B cell (primary cell): ENCODE data around the gene SLC39A3. TPM values are rescaled to one million over a fixed set of nuclear protein-coding genes. Genes with fewer than 3 reads are reported as not detected.
A peak's percentile ranks its signal among the peaks of the same experiment; 100 is the strongest.

Experiments
- ATAC-seq: fragments of 200-7000 bp; cut with Tn5 transposase; one replicate; pipeline ENCODE4 v1.10.0; 2021; ENCODE audit warnings: low read depth, mild to moderate bottlenecking, moderate number of reproducible peaks, moderate library complexity
- CTCF ChIA-PET: fragments of 350-600 bp; sonication (Branson Sonifier 250); formaldehyde crosslinking; loops from one replicate; lab custom pipeline; 2021; ENCODE audit warnings: antibody characterized with exemption, inconsistent platforms; lab: Charles Lee
- POLR2A ChIA-PET: fragments of 350-600 bp; sonication (Branson Sonifier 250); formaldehyde crosslinking; loops from one replicate; lab custom pipeline; 2021; ENCODE audit warnings: antibody characterized with exemption; lab: Charles Lee
- DNase-seq: peaks from one replicate; pipeline ENCODE4 v3.0.0; 2013
- H2AFZ ChIP-seq: 2 replicates; pipeline ENCODE4 v1.6.1; 2012; ENCODE audit warnings: mild to moderate bottlenecking, low read depth, low read length; ENCODE audit not compliant: insufficient read depth, poor library complexity, severe bottlenecking
- H3K27ac ChIP-seq, 2 donors: 1 replicate in 1 of 2; 2 replicates in 1 of 2; pipeline ENCODE4 v1.5.1; 2012 to 2013; ENCODE audit warnings: low read length in 2 of 2, mild to moderate bottlenecking in 2 of 2, moderate library complexity in 1 of 2
- H3K27me3 ChIP-seq, 4 experiments: fragments of 200-600 bp in 1 of 4; sonication (generic) in 1 of 4; replicated peaks in 1 of 4; 1 replicate in 2 of 4; 2 replicates in 2 of 4; pipeline versions ENCODE4 v1.6.1 to v1.7.0; 2013 to 2016; ENCODE audit warnings: low read length in 3 of 4, mild to moderate bottlenecking in 2 of 4, mixed read lengths in 1 of 4, moderate library complexity in 1 of 4; ENCODE audit not compliant: insufficient read depth in 4 of 4, control insufficient read depth in 3 of 4; ENCODE audit errors: control extremely low read depth in 1 of 4
- H3K36me3 ChIP-seq, 2 experiments: replicated peaks in 1 of 2; 1 replicate in 1 of 2; 2 replicates in 1 of 2; pipeline versions ENCODE4 v1.6.1 to v1.7.1; 2013; ENCODE audit warnings: low read length in 1 of 2; ENCODE audit not compliant: insufficient read depth in 2 of 2, control insufficient read depth in 1 of 2; ENCODE audit errors: control extremely low read depth in 1 of 2, extremely low read depth in 1 of 2
- H3K4me1 ChIP-seq, 2 donors: fragments of 200-600 bp in 1 of 2; sonication (generic) in 1 of 2; 1 replicate in 1 of 2; 2 replicates in 1 of 2; pipeline versions ENCODE4 v1.5.1 to v1.6.1; 2013 to 2017; ENCODE audit warnings: low read length in 2 of 2; ENCODE audit not compliant: control insufficient read depth in 2 of 2, insufficient read depth in 2 of 2
- H3K4me2 ChIP-seq: replicated peaks from 2 replicates; pipeline ENCODE3; 2012; ENCODE audit warnings: mild to moderate bottlenecking, low read depth, low read length; ENCODE audit not compliant: poor library complexity, severe bottlenecking
- H3K4me3 ChIP-seq, 5 experiments: fragments of 200-600 bp in 1 of 5; sonication (generic) in 1 of 5; 1 replicate in 3 of 5; 2 replicates in 2 of 5; pipeline versions ENCODE4 v1.5.1 to v1.7.0; 2011 to 2016; ENCODE audit warnings: low read length in 4 of 5, mild to moderate bottlenecking in 4 of 5, low read depth in 2 of 5, control low read depth in 1 of 5, moderate library complexity in 1 of 5; ENCODE audit not compliant: insufficient read depth in 1 of 5; ENCODE audit errors: control extremely low read depth in 1 of 5, extremely low read depth in 1 of 5
- H3K79me2 ChIP-seq: fragments of 200-600 bp; sonication (generic); one replicate; pipeline ENCODE4 v1.6.0; 2016; ENCODE audit warnings: low read length; ENCODE audit not compliant: control insufficient read depth, insufficient read depth
- H3K9ac ChIP-seq: fragments of 200-600 bp; sonication (generic); 2 replicates; pipeline ENCODE4 v1.6.1; 2017; ENCODE audit warnings: mild to moderate bottlenecking, low read length, moderate library complexity
- H3K9me3 ChIP-seq, 3 donors: one replicate each; pipeline versions ENCODE4 v1.6.1 to v1.7.1; 2013; ENCODE audit warnings: low read length in 2 of 3; ENCODE audit not compliant: control insufficient read depth in 2 of 3, insufficient read depth in 1 of 3; ENCODE audit errors: control extremely low read depth in 1 of 3
- H4K20me1 ChIP-seq: 2 replicates; pipeline ENCODE4 v1.6.0; 2012; ENCODE audit warnings: mild to moderate bottlenecking, low read length; ENCODE audit not compliant: insufficient read depth, control insufficient read depth, poor library complexity, severe bottlenecking
- H3K27ac Mint-ChIP-seq: one replicate; pipeline ENCODE4 v1.8.0; 2021; ENCODE audit warnings: mixed read lengths
- H3K27me3 Mint-ChIP-seq: one replicate; pipeline ENCODE4 v1.8.0; 2021; ENCODE audit warnings: mixed read lengths
- H3K4me1 Mint-ChIP-seq: one replicate; pipeline ENCODE4 v1.8.0; 2021; ENCODE audit warnings: mixed read lengths
- H3K4me3 Mint-ChIP-seq: one replicate; pipeline ENCODE4 v1.8.0; 2021; ENCODE audit warnings: mixed read lengths
- H3K9me3 Mint-ChIP-seq: one replicate; pipeline ENCODE4 v1.8.0; 2022; ENCODE audit warnings: mixed read lengths; ENCODE audit not compliant: insufficient read depth
- CTCF ChIP-seq: fragments of 200-600 bp; IDR thresholded peaks from one replicate; pipeline ENCODE4 v1.8.0; 2022; ENCODE audit warnings: antibody characterized with exemption, mild to moderate bottlenecking
- EZH2 ChIP-seq: IDR thresholded peaks from 2 replicates; pipeline ENCODE4 v1.6.1; 2012; ENCODE audit warnings: borderline replicate concordance, low read depth, mild to moderate bottlenecking, moderate library complexity, low read length; ENCODE audit not compliant: insufficient read depth, poor library complexity, severe bottlenecking
- WGBS: methylation state at CpG from one replicate; pipeline ENCODE4 v1.1.5; 2013; ENCODE audit warnings: missing lambda C conversion rate; ENCODE audit not compliant: insufficient coverage; 5-methylcytosine and 5-hydroxymethylcytosine counted together
- intact Hi-C: fragments of 100-400 bp; cut with micrococcal nuclease; formaldehyde crosslinking; loops from one replicate; pipeline ENCODE4 v1.10.0; 2022
- polyA plus RNA-seq: library from polyadenylated mRNA; depleted of rRNA; stranded (reverse); fragments of >200 nt; gene quantifications from 2 replicates; pipeline ENCODE4 v1.2.3, GENCODE V29; 2012
- total RNA-seq, 2 donors: library from RNA; stranded (reverse); fragments of 120-200 nt in 1 of 2; gene quantifications; 1 replicate in 1 of 2; 2 replicates in 1 of 2; pipeline versions ENCODE4 v1.2.3 to v1.2.4, GENCODE V29; 2013 to 2022

Gene SLC39A3
- total and polyA plus RNA-seq, 2 donors (not counting 1 experiment from before 2014, with no cell fraction given), result 36.4 to 37.6 TPM

- peaks cover 21% of the 10 kb centered on the region for H4K20me1 ChIP-seq
- no peaks in the 10 kb centered on the region for H3K27me3 Mint-ChIP-seq
- H3K9ac ChIP-seq, result no peak overlapping the region
- no peaks in the 10 kb centered on the region for H3K27me3 ChIP-seq
- no peak overlapping the region for H3K4me3 ChIP-seq
- no peak overlapping the region for H3K27ac ChIP-seq
- H3K9me3 ChIP-seq, result peaks cover 0 to 14% (median 0%) of the 10 kb centered on the region in 3 donors
- H3K4me3 Mint-ChIP-seq, result no peak overlapping the region
- POLR2A ChIA-PET, result interaction anchor here (0.5 kb wide), 1 partner anchor 64 kb away, joined by 3 read pairs; no protein-coding TSS in a partner anchor
- ATAC-seq, result no peak
- DNase-seq, result no peak
- H3K79me2 ChIP-seq, result peaks cover 46% of the 10 kb centered on the region
- H3K4me2 ChIP-seq, result no peak overlapping the region
- H3K36me3 ChIP-seq, result peaks cover 5 to 35% of the 10 kb centered on the region in 2 experiments
- peaks cover 10 to 21% of the 10 kb centered on the region in 2 donors for H3K4me1 ChIP-seq
- H3K9me3 Mint-ChIP-seq, result no peaks in the 10 kb centered on the region
- H3K4me1 Mint-ChIP-seq, result peaks cover 34% of the 10 kb centered on the region
- CTCF ChIA-PET, result interaction anchor here (2.9 kb wide), 1 partner anchor 87 kb away, joined by 19 read pairs; no protein-coding TSS in a partner anchor
- no peak overlapping the region for H2AFZ ChIP-seq
- no peak overlapping the region for H3K27ac Mint-ChIP-seq
- 98% methylated on average over 12 of the region's 12 CpGs for WGBS
- no peak for TF ChIP-seq CTCF
- TF ChIP-seq EZH2, result no peak
- intact Hi-C loops, result no loop called here
Observed at GRCh38 chr19:2735374-2735773, 4.4 kb downstream of the SLC39A3 start.

- intact Hi-C loops, result no loop called here
- Histone ChIP-seq H3K79me2 (peaks cover 46% of the 10 kb centered on the region), H3K4me2 (no peak overlapping the region), H4K20me1 (peaks cover 21% of the 10 kb centered on the region), H3K27ac (no peak overlapping the region), H3K36me3 (peaks cover 5 to 35% of the 10 kb centered on the region in 2 experiments), H3K4me1 (peaks cover 7 to 17% of the 10 kb centered on the region in 2 donors), H3K4me3 (no peak overlapping the region), H3K9me3 (peaks cover 0 to 14% (median 0%) of the 10 kb centered on the region in 3 donors), H2AFZ (no peak overlapping the region), H3K9ac (no peak overlapping the region), H3K27me3 (no peaks in the 10 kb centered on the region)
- no peaks in the 10 kb centered on the region for H3K27me3 Mint-ChIP-seq
- H3K4me1 Mint-ChIP-seq, result peaks cover 28% of the 10 kb centered on the region
- peak overlapping the region; percentile 37 for H3K27ac Mint-ChIP-seq
- WGBS, result 77% methylated on average over 21 of the region's 26 CpGs
- ATAC-seq, result no peak
- ChIA-PET POLR2A (interaction anchor here (0.5 kb wide), 1 partner anchor 33 kb away, joined by 13 read pairs; no protein-coding TSS in a partner anchor), CTCF (interaction anchor here (2.9 kb wide), 1 partner anchor 87 kb away, joined by 19 read pairs; no protein-coding TSS in a partner anchor)
- no peak overlapping the region for H3K4me3 Mint-ChIP-seq
- no peaks in the 10 kb centered on the region for H3K9me3 Mint-ChIP-seq
- DNase-seq, result no peak
- no peak for TF ChIP-seq CTCF
- TF ChIP-seq EZH2, result no peak
Observed at GRCh38 chr19:2734589-2735288, 5.1 kb downstream of the SLC39A3 start.
